HCT116 (cell line): ENCODE data around the gene MTMR1. TPM values are rescaled to one million over a fixed set of nuclear protein-coding genes. Genes with fewer than 3 reads are reported as not detected.

Experiments
- ATAC-seq: fragments of 200-7000 bp; cut with Tn5 transposase; 2 replicates; pipeline ENCODE4 v1.9.1; 2020; ENCODE audit warnings: mild to moderate bottlenecking, moderate library complexity
- BruUV-seq: library from RNA; stranded (reverse); fragments of 400-500 nt; replicated peaks from 2 replicates; lab custom pipeline; 2021; lab: Mats Ljungman, UMichigan
- CTCF ChIA-PET: fragments of 300-600 bp; sonication (Branson Sonifier 250); formaldehyde crosslinking; loops from one replicate; lab custom pipeline; 2021; ENCODE audit warnings: antibody characterized with exemption; lab: Charles Lee
- POLR2A ChIA-PET: fragments of 300-600, 350-600 bp; sonication (Branson Sonifier 250); formaldehyde crosslinking; loops from one replicate; lab custom pipeline; 2021; ENCODE audit warnings: antibody characterized with exemption; lab: Charles Lee
- RAD21 ChIA-PET, 2 experiments: fragments of 300-600 bp; sonication (Branson Sonifier 250); formaldehyde crosslinking; loops; one replicate each; lab custom pipeline; 2023; ENCODE audit warnings: low total read pairs in 2 of 2; ENCODE audit not compliant: uncharacterized antibody in 2 of 2, unreplicated experiment in 2 of 2, low non-redundant PET in 1 of 2; lab: Charles Lee
- DNase-seq: peaks from one replicate; pipeline ENCODE4 v3.0.0-alpha.2; 2010; ENCODE audit warnings: low read depth, low spot score
- H2AFZ ChIP-seq: fragments of 200-600 bp; shearing (Covaris generic), sonication (generic); 2 replicates; pipeline ENCODE4 v1.6.1; 2017; ENCODE audit warnings: low read depth, mixed run types, mixed read lengths, antibody characterized with exemption, low read length; ENCODE audit not compliant: poor library complexity, severe bottlenecking
- H3K27ac ChIP-seq: 2 replicates; pipeline ENCODE4 v1.5.1; 2012; ENCODE audit warnings: low read depth, low read length
- H3K27me3 ChIP-seq: fragments of 200-600 bp; sonication (generic); 2 replicates; pipeline ENCODE4 v1.6.1; 2016; ENCODE audit warnings: mixed run types, low read length, mixed read lengths; ENCODE audit not compliant: insufficient read depth
- H3K36me3 ChIP-seq, 2 experiments: fragments of 200-500 bp in 1 of 2; fragments of 200-600 bp in 1 of 2; sonication (Bioruptor generic) in 1 of 2; sonication (generic) in 1 of 2; 2 replicates each; pipeline versions ENCODE4 v1.5.1 to v1.6.1; 2014 to 2016; ENCODE audit warnings: low read length in 2 of 2, inconsistent platforms in 1 of 2, mixed read lengths in 1 of 2, mixed run types in 1 of 2; ENCODE audit not compliant: insufficient read depth in 2 of 2, control insufficient read depth in 1 of 2
- H3K4me1 ChIP-seq, 2 experiments: fragments of 200-600 bp in 1 of 2; sonication (generic) in 1 of 2; 2 replicates each; pipeline versions ENCODE4 v1.5.1 to v1.6.1; 2012 to 2017; ENCODE audit warnings: low read length in 2 of 2, inconsistent platforms in 1 of 2, mild to moderate bottlenecking in 1 of 2, mixed read lengths in 1 of 2, mixed run types in 1 of 2, moderate library complexity in 1 of 2; ENCODE audit not compliant: insufficient read depth in 2 of 2, control insufficient read depth in 1 of 2
- H3K4me2 ChIP-seq: fragments of 200-600 bp; sonication (generic); 2 replicates; pipeline ENCODE4 v1.6.1; 2017; ENCODE audit warnings: mixed run types, low read length, mixed read lengths
- H3K4me3 ChIP-seq, 2 experiments: fragments of 200-600 bp in 1 of 2; sonication (generic) in 1 of 2; replicated peaks in 1 of 2; 2 replicates each; pipeline ENCODE4 v1.5.1; 2011 to 2016; ENCODE audit warnings: low read length in 2 of 2, control low read depth in 1 of 2, low read depth in 1 of 2, mild to moderate bottlenecking in 1 of 2, mixed read lengths in 1 of 2, mixed run types in 1 of 2
- H3K79me2 ChIP-seq: fragments of 200-600 bp; sonication (generic); 2 replicates; pipeline ENCODE4 v1.6.1; 2017; ENCODE audit warnings: mild to moderate bottlenecking, mixed run types, low read length, moderate library complexity, mixed read lengths; ENCODE audit not compliant: insufficient read depth
- H3K9ac ChIP-seq: fragments of 200-600 bp; sonication (generic); 2 replicates; pipeline ENCODE4 v1.6.1; 2016; ENCODE audit warnings: low read length, mixed read lengths
- H3K9me2 ChIP-seq: fragments of 200-600 bp; sonication (generic), shearing (Covaris generic); 2 replicates; pipeline ENCODE4 v1.6.1; 2017; ENCODE audit warnings: mixed run types, mild to moderate bottlenecking, moderate library complexity; ENCODE audit not compliant: insufficient read depth
- H3K9me3 ChIP-seq, 2 experiments: fragments of 200-500 bp in 1 of 2; fragments of 200-600 bp in 1 of 2; sonication (Bioruptor generic) in 1 of 2; sonication (generic) in 1 of 2; 2 replicates each; pipeline ENCODE4 v1.6.1; 2014 to 2017; ENCODE audit warnings: low read length in 2 of 2, mixed read lengths in 2 of 2, inconsistent platforms in 1 of 2, low read depth in 1 of 2, mild to moderate bottlenecking in 1 of 2, mixed run types in 1 of 2, moderate library complexity in 1 of 2; ENCODE audit not compliant: control insufficient read depth in 1 of 2, insufficient read depth in 1 of 2
- H4K20me1 ChIP-seq: fragments of 200-600 bp; sonication (generic), shearing (Covaris generic); 2 replicates; pipeline ENCODE4 v1.6.1; 2017; ENCODE audit warnings: mixed run types, mild to moderate bottlenecking, moderate library complexity; ENCODE audit not compliant: insufficient read depth
- CEBPB ChIP-seq: IDR thresholded peaks from 2 replicates; pipeline ENCODE4 v1.6.1; 2012; ENCODE audit warnings: low read depth
- EZH2 ChIP-seq: fragments of 200-600 bp; sonication (generic); IDR thresholded peaks from 2 replicates; pipeline ENCODE4 v1.6.1; 2017; ENCODE audit warnings: antibody characterized with exemption, mixed run types
- EZH2phosphoT487 ChIP-seq: fragments of 200-600 bp; IDR thresholded peaks from 2 replicates; pipeline ENCODE4 v1.6.1; 2018; ENCODE audit warnings: antibody characterized with exemption, borderline replicate concordance
- FOSL1 ChIP-seq: IDR thresholded peaks from 2 replicates; pipeline ENCODE4 v1.6.1; 2012; ENCODE audit warnings: low read depth
- POLR2A ChIP-seq: IDR thresholded peaks from 2 replicates; pipeline ENCODE4 v1.7.0; 2011; ENCODE audit warnings: borderline replicate concordance; ENCODE audit not compliant: insufficient read depth, insufficient read length; ENCODE audit errors: extremely low read depth
- TCF7L2 ChIP-seq: IDR thresholded peaks from 2 replicates; pipeline ENCODE4 v1.7.0; 2011; ENCODE audit warnings: borderline replicate concordance, inconsistent platforms; ENCODE audit not compliant: insufficient read depth, insufficient read length; ENCODE audit errors: extremely low read depth
- intact Hi-C: fragments of 100-400 bp; cut with micrococcal nuclease; formaldehyde crosslinking; loops from 2 replicates; pipeline ENCODE4 v1.10.0; 2022
- total RNA-seq: library from RNA; stranded (reverse); gene quantifications from one replicate; pipeline ENCODE4 v1.2.1, GENCODE V29; 2021; ENCODE audit not compliant: unreplicated experiment
- TF ChIP-seq, protein P1 (sequence below): IDR thresholded peaks from 2 replicates; pipeline ENCODE4 v1.6.1; 2012

The MTMR1 gene
- total RNA-seq, 1 experiment from 2014 or later = 20.0 TPM

DNA sequence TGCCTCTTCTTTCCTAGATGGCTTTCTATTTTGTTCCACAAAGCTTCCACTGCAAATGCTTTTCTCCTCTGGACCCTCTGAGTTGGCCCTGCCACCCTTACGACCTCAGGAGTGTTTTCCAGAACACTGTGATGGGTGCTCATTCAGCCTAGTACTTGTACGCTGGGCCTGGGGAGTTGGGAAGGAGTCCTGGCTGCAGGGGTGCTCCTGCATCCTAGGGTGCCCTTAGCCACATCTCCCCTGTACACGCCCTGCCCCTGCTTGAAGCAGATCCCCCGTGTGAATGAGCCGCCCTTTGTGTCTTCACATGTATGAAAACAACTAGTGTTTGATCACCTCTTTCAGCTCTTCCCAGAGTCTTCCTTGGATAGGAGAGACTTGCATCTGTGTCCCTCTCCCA is 64.2 kb downstream of the MTMR1 start (continued):
- TF ChIP-seq, protein P1, sequence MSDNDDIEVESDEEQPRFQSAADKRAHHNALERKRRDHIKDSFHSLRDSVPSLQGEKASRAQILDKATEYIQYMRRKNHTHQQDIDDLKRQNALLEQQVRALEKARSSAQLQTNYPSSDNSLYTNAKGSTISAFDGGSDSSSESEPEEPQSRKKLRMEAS = no peak
- TF ChIP-seq EZH2 (no peak), TCF7L2 (no peak), FOSL1 (no peak)

DNA sequence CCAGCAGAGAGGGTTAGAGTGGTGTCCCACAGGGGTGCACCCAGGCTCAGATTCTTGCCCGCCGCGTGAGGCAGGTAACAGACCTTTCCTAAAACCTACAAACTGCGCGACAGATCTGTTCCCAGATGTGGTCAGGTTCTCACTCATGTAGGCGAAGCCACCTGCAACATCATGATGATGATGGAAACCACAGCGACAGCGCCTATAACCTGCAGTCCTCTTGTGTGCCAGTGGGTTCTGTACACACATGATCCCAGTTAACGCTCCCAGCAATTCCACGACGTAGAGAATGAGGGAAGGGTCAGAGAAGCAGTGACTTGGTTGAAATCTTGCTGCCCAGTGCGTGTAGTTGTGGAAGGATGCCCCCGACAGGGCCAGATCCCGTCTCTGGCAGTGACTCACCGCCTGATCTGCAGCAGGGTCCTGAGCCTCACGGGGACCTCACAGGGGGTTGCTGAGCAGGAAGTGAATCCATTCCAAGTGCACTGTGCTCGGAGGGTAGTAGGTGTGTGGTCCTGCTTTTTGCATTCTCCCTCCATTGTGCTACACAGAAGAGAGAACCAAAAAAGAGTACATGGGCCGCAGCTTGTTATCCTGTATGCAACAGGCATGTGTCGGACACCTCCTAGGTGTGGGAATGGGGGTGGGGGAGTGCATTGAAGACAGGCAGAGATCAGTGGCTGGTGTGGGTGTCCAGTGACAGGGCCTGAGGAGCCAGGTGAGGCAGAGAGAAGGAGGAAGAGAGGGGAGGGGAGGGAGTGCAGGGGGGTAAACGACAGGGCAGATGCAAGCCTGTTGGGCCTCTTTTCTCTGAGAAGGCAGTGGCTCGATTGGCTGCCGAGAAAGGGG is 66.6 kb downstream of the MTMR1 start:
- no peak overlapping the region for H3K4me2 ChIP-seq
- H2AFZ ChIP-seq = no peak overlapping the region
- no peaks in the 10 kb centered on the region for H3K4me1 ChIP-seq
- H3K9ac ChIP-seq = no peak overlapping the region
- no peaks in the 10 kb centered on the region for H3K27me3 ChIP-seq
- DNase-seq (no peak), ATAC-seq (no peak)
- ChIA-PET POLR2A (no interaction called here), RAD21 (interaction anchor here in 1 of 2 experiments (0.6 kb wide), 1 partner anchor 41 kb away, joined by 3 read pairs; no protein-coding TSS in a partner anchor), CTCF (no interaction called here)
- no peaks in the 10 kb centered on the region for H3K9me3 ChIP-seq
- TF ChIP-seq POLR2A (no peak), CEBPB (no peak), EZH2phosphoT487 (no peak), EZH2 (no peak)
- intact Hi-C loops = no loop called here
- no peaks in the 10 kb centered on the region; a peak in 1 of 4 replicates for H3K36me3 ChIP-seq
- BruUV-seq = no TSS peak
- H3K9me2 ChIP-seq = no peaks in the 10 kb centered on the region
- no peak overlapping the region for H3K4me3 ChIP-seq
- no peaks in the 10 kb centered on the region for H4K20me1 ChIP-seq
- H3K27ac ChIP-seq = no peak overlapping the region
- no peaks in the 10 kb centered on the region for H3K79me2 ChIP-seq
